Common myeloid progenitor, CD34-positive (primary cell): ENCODE measurements around the gene RUFY2.

ENCODE experiments used
- CTCF ChIA-PET: fragments of 350-600 bp; sonication (Branson Sonifier 250); formaldehyde crosslinking; loops from one replicate; lab custom pipeline; 2021; ENCODE audit warnings: antibody characterized with exemption; lab: Charles Lee
- POLR2A ChIA-PET: fragments of 350-600 bp; sonication (Branson Sonifier 250); formaldehyde crosslinking; loops from one replicate; lab custom pipeline; 2021; ENCODE audit warnings: antibody characterized with exemption; lab: Charles Lee
- DNase-seq, 3 donors: peaks; one replicate each; pipeline versions ENCODE4 v3.0.0 to v3.0.0-alpha.2; 2013
- H3K27ac ChIP-seq, 2 experiments: 1 replicate in 1 of 2; 2 replicates in 1 of 2; pipeline ENCODE4 v1.7.0; 2013; ENCODE audit warnings: inconsistent platforms in 2 of 2, low read length in 2 of 2, mild to moderate bottlenecking in 2 of 2, low read depth in 1 of 2, moderate library complexity in 1 of 2; ENCODE audit not compliant: severe bottlenecking in 2 of 2, insufficient read depth in 1 of 2, poor library complexity in 1 of 2
- H3K27me3 ChIP-seq, 5 experiments: replicated peaks in 2 of 5; 1 replicate in 3 of 5; 2 replicates in 2 of 5; pipeline versions ENCODE4 v1.6.1 to v1.7.0; 2013; ENCODE audit warnings: low read length in 4 of 5, mild to moderate bottlenecking in 2 of 5, moderate library complexity in 2 of 5, inconsistent platforms in 1 of 5; ENCODE audit not compliant: insufficient read depth in 5 of 5, control insufficient read depth in 4 of 5
- H3K36me3 ChIP-seq, 4 experiments: 1 replicate in 2 of 4; 2 replicates in 2 of 4; pipeline versions ENCODE4 v1.6.1 to v1.7.0; 2013; ENCODE audit warnings: low read length in 3 of 4, control low read depth in 1 of 4, mild to moderate bottlenecking in 1 of 4; ENCODE audit not compliant: control insufficient read depth in 4 of 4, insufficient read depth in 4 of 4
- H3K4me1 ChIP-seq, 4 experiments: 1 replicate in 3 of 4; 2 replicates in 1 of 4; pipeline versions ENCODE4 v1.6.1 to v1.7.1; 2013; ENCODE audit warnings: low read length in 3 of 4, mild to moderate bottlenecking in 3 of 4, control low read depth in 1 of 4, inconsistent platforms in 1 of 4, moderate library complexity in 1 of 4; ENCODE audit not compliant: control insufficient read depth in 4 of 4, insufficient read depth in 4 of 4; ENCODE audit errors: control extremely low read depth in 1 of 4
- H3K4me3 ChIP-seq, 7 experiments: 1 replicate in 4 of 7; 2 replicates in 3 of 7; pipeline versions ENCODE4 v1.5.1 to v1.7.0; 2013; ENCODE audit warnings: mild to moderate bottlenecking in 7 of 7, low read length in 6 of 7, moderate library complexity in 6 of 7, inconsistent platforms in 2 of 7, low read depth in 2 of 7, control low read depth in 1 of 7; ENCODE audit not compliant: insufficient read depth in 4 of 7, control insufficient read depth in 1 of 7; ENCODE audit errors: extremely low read depth in 1 of 7
- H3K9me3 ChIP-seq, 5 experiments: 1 replicate in 4 of 5; 2 replicates in 1 of 5; pipeline versions ENCODE4 v1.6.1 to v1.7.1; 2013; ENCODE audit warnings: low read length in 4 of 5, mild to moderate bottlenecking in 2 of 5, inconsistent platforms in 1 of 5, low read depth in 1 of 5, moderate library complexity in 1 of 5; ENCODE audit not compliant: control insufficient read depth in 4 of 5, insufficient read depth in 2 of 5; ENCODE audit errors: control extremely low read depth in 1 of 5
- WGBS: methylation state at CpG from one replicate; pipeline ENCODE4 v1.1.5; 2013; ENCODE audit not compliant: insufficient coverage; 5-methylcytosine and 5-hydroxymethylcytosine counted together

Gene RUFY2

GRCh38 chr10:68310531-68310930 lies 96.5 kb downstream of the RUFY2 start:
- H3K4me1 ChIP-seq = peaks cover 0 to 4% (median 0%) of the 10 kb centered on the region in 4 experiments
- peaks cover 0 to 3% (median 0%) of the 10 kb centered on the region in 5 experiments for H3K9me3 ChIP-seq
- no peak for DNase-seq
- CTCF ChIA-PET = no interaction called here
- no peak overlapping the region for H3K4me3 ChIP-seq
- H3K27me3 ChIP-seq = no peaks in the 10 kb centered on the region
- H3K27ac ChIP-seq = no peak overlapping the region
- H3K36me3 ChIP-seq = no peaks in the 10 kb centered on the region
- POLR2A ChIA-PET = no interaction called here

GRCh38 chr10:68305854-68306253 lies 101.2 kb downstream of the RUFY2 start:
- no peak for DNase-seq

GRCh38 chr10:68303849-68304412 lies 103.1 kb downstream of the RUFY2 start:
- H3K4me3 ChIP-seq = no peak overlapping the region
- DNase-seq = no peak
- H3K9me3 ChIP-seq = no peaks in the 10 kb centered on the region
- WGBS = 80% methylated on average over 5 of the region's 7 CpGs
- H3K36me3 ChIP-seq = no peaks in the 10 kb centered on the region
- CTCF ChIA-PET = interaction anchor here (0.6 to 4.3 kb wide), 6 partner anchors 11 to 516 kb away, joined by 3 to 51 read pairs (median 6); no protein-coding TSS in a partner anchor
- H3K4me1 ChIP-seq = peaks cover 0 to 6% (median 0%) of the 10 kb centered on the region in 4 experiments
- POLR2A ChIA-PET = no interaction called here
- no peak overlapping the region for H3K27ac ChIP-seq
- no peaks in the 10 kb centered on the region for H3K27me3 ChIP-seq

More at GRCh38 chr10:68305854-68306253, 101.2 kb downstream of the RUFY2 start:
- no peaks in the 10 kb centered on the region for H3K9me3 ChIP-seq
- CTCF ChIA-PET = no interaction called here
- no peaks in the 10 kb centered on the region for H3K27me3 ChIP-seq
- WGBS = no CpG with 5 or more reads among the region's 1 CpG
- no peak overlapping the region for H3K4me3 ChIP-seq
- H3K36me3 ChIP-seq = no peaks in the 10 kb centered on the region
- POLR2A ChIA-PET = no interaction called here
- H3K4me1 ChIP-seq = peaks cover 0 to 6% (median 0%) of the 10 kb centered on the region in 4 experiments
- no peak overlapping the region for H3K27ac ChIP-seq

GRCh38 chr10:68302871-68303270 lies 104.2 kb downstream of the RUFY2 start:
- Histone ChIP-seq H3K4me1 (peaks cover 0 to 6% (median 0%) of the 10 kb centered on the region in 4 experiments), H3K9me3 (no peaks in the 10 kb centered on the region), H3K36me3 (no peaks in the 10 kb centered on the region), H3K27ac (no peak overlapping the region), H3K27me3 (no peaks in the 10 kb centered on the region), H3K4me3 (no peak overlapping the region)
- ChIA-PET CTCF (interaction anchor here (0.7 to 4.3 kb wide), 7 partner anchors 10 to 616 kb away, joined by 3 to 51 read pairs (median 7); no protein-coding TSS in a partner anchor), POLR2A (no interaction called here)
- DNase-seq = no peak
- WGBS = 75% methylated on average over 4 of the region's 5 CpGs

GRCh38 chr10:68302503-68302823 lies 104.6 kb downstream of the RUFY2 start:
- no peaks in the 10 kb centered on the region for H3K9me3 ChIP-seq
- no peaks in the 10 kb centered on the region for H3K36me3 ChIP-seq
- no peak for DNase-seq
- 50% methylated on average over 2 of the region's 2 CpGs for WGBS
- no peak overlapping the region for H3K27ac ChIP-seq
- ChIA-PET CTCF (interaction anchor here (0.7 to 4.3 kb wide), 11 partner anchors 10 to 616 kb away, joined by 3 to 51 read pairs (median 4); no protein-coding TSS in a partner anchor), POLR2A (no interaction called here)
- no peak overlapping the region for H3K4me3 ChIP-seq
- no peaks in the 10 kb centered on the region for H3K27me3 ChIP-seq
- H3K4me1 ChIP-seq = peaks cover 0 to 6% (median 0%) of the 10 kb centered on the region in 4 experiments

- H3K4me3 ChIP-seq = no peak overlapping the region
- H3K27me3 ChIP-seq = no peaks in the 10 kb centered on the region
- H3K36me3 ChIP-seq = no peaks in the 10 kb centered on the region
- ChIA-PET POLR2A (no interaction called here), CTCF (interaction anchor here (0.7 to 4.3 kb wide), 13 partner anchors 11 to 615 kb away, joined by 3 to 51 read pairs (median 4); partner anchors contain the start of gene PBLD)
- no peaks in the 10 kb centered on the region for H3K9me3 ChIP-seq
- no peak overlapping the region for H3K27ac ChIP-seq
- WGBS = 50% methylated on average over 6 of the region's 6 CpGs
- peak; percentile 48 to 69 (median 67) for DNase-seq
- peaks cover 0 to 6% (median 0%) of the 10 kb centered on the region in 4 experiments for H3K4me1 ChIP-seq
Observed at GRCh38 chr10:68301790-68302502, 105.1 kb downstream of the RUFY2 start.

- WGBS = 94% methylated on average over 3 of the region's 3 CpGs
- H3K4me3 ChIP-seq = no peak overlapping the region
Observed at GRCh38 chr10:68301301-68301700, 105.8 kb downstream of the RUFY2 start.

More at GRCh38 chr10:68301301-68301700, 105.8 kb downstream of the RUFY2 start:
- ChIA-PET POLR2A (no interaction called here), CTCF (interaction anchor here (0.8 to 4.3 kb wide), 11 partner anchors 13 to 446 kb away, joined by 3 to 51 read pairs (median 4); partner anchors contain the start of gene PBLD)
- Histone ChIP-seq H3K36me3 (no peaks in the 10 kb centered on the region), H3K27ac (no peak overlapping the region), H3K27me3 (no peaks in the 10 kb centered on the region), H3K4me1 (peaks cover 0 to 6% (median 0%) of the 10 kb centered on the region in 4 experiments), H3K9me3 (no peaks in the 10 kb centered on the region)
- DNase-seq = no peak
